H1 (cell line): ENCODE data around the gene STK11IP.

Experiments
- CBX5 ChIP-seq: fragments of 300-800, 300-1000 bp; sonication (generic); IDR thresholded peaks from 2 replicates; pipeline ENCODE4 v1.7.1; 2016; ENCODE audit warnings: antibody characterized with exemption, low read length, low read depth
- CEBPB ChIP-seq: IDR thresholded peaks from 2 replicates; pipeline ENCODE4 v1.6.1; 2012; ENCODE audit warnings: low read depth, low read length
- CTCF ChIP-seq, 3 experiments: IDR thresholded peaks; 1 replicate in 2 of 3; 2 replicates in 1 of 3; pipeline versions ENCODE4 v1.5.1 to v1.6.1; 2011; ENCODE audit warnings: low read length in 3 of 3, mild to moderate bottlenecking in 3 of 3, inconsistent platforms in 2 of 3, low read depth in 1 of 3, moderate library complexity in 1 of 3; ENCODE audit not compliant: insufficient read depth in 1 of 3; ENCODE audit errors: control extremely low read depth in 1 of 3
- EP300 ChIP-seq, 2 experiments: IDR thresholded peaks; 1 replicate in 1 of 2; 2 replicates in 1 of 2; pipeline ENCODE4 v1.6.1; 2011 to 2012; ENCODE audit warnings: low read depth in 2 of 2, low read length in 2 of 2, mild to moderate bottlenecking in 2 of 2, borderline replicate concordance in 1 of 2, inconsistent platforms in 1 of 2, moderate library complexity in 1 of 2
- RXRA ChIP-seq: IDR thresholded peaks from 2 replicates; pipeline ENCODE4 v1.6.1; 2011; ENCODE audit warnings: low read depth, mild to moderate bottlenecking, low read length, moderate library complexity; ENCODE audit not compliant: insufficient read depth
- TAF1 ChIP-seq: IDR thresholded peaks from 2 replicates; pipeline ENCODE4 v1.6.1; 2011; ENCODE audit warnings: mild to moderate bottlenecking, low read depth, low read length

- TF ChIP-seq CEBPB (no peak), RXRA (no peak), CTCF (IDR thresholded peaks at IDR 0.05; ENCODE audit: control extremely low read depth in 1 of 3, insufficient read depth in 1 of 3, low read depth in 1 of 3, low read length in 3 of 3) (no peak), EP300 (IDR thresholded peaks at IDR 0.05; ENCODE audit: borderline replicate concordance in 1 of 2, low read depth in 2 of 2, low read length in 2 of 2) (no peak), TAF1 (no peak), CBX5 (no peak)
Measured at GRCh38 chr2:219642069-219642454, 44.4 kb downstream of the STK11IP start.
